ENCODE results near the gene TCEAL7. TPM values are rescaled to one million over a fixed set of nuclear protein-coding genes. Genes with fewer than 3 reads are reported as not detected.

Gene TCEAL7
- total and polyA plus RNA-seq, 2 experiments from 2014 or later = 7.3 to 17.2 TPM

- Mint-ChIP-seq H3K36me3 (ENCODE audit: low read depth) (peaks cover 13% of the 10 kb centered on the region), H3K4me3 (no peak overlapping the region), H3K9me3 (no peaks in the 10 kb centered on the region; the same call in 2 of the 3 replicates), H3K27me3 (ENCODE audit: insufficient read depth, low read depth, poor library complexity) (no peaks in the 10 kb centered on the region), H3K27ac (no peak overlapping the region), H3K4me1 (peaks cover 24% of the 10 kb centered on the region)
- Histone ChIP-seq H3K9me2 (ENCODE audit: insufficient read depth) (no peaks in the 10 kb centered on the region), H3K4me1 (ENCODE audit: insufficient read depth) (peaks cover 11% of the 10 kb centered on the region), H3F3A (replicated peaks; ENCODE audit: low read depth) (no peaks in the 10 kb centered on the region), H3K36me3 (ENCODE audit: insufficient read depth) (no peaks in the 10 kb centered on the region; the same call in 1 of the 2 replicates), H3K4me3 (no peak overlapping the region), H2AFZ (no peak overlapping the region), H3K27ac (ENCODE audit: low read depth) (no peak overlapping the region), H3K79me2 (replicated peaks; ENCODE audit: insufficient read depth) (peaks cover 12% of the 10 kb centered on the region), H4K20me1 (replicated peaks; ENCODE audit: insufficient read depth) (no peaks in the 10 kb centered on the region), H3K27me3 (ENCODE audit: insufficient read depth) (no peaks in the 10 kb centered on the region), H3K4me2 (no peak overlapping the region)
- TF ChIP-seq ZNF331 (CRISPR knock-in tag; IDR thresholded peaks at IDR 0.05; ENCODE audit: low read depth) (no peak), REST (IDR thresholded peaks at IDR 0.05; ENCODE audit: unreplicated experiment) (no peak), JUNB (IDR thresholded peaks at IDR 0.05; ENCODE audit: unreplicated experiment) (no peak), ETS1 (IDR thresholded peaks at IDR 0.05) (no peak), EZH2phosphoT487 (IDR thresholded peaks at IDR 0.05; ENCODE audit: unreplicated experiment) (no peak), STAT1 (IDR thresholded peaks at IDR 0.05; ENCODE audit: unreplicated experiment) (no peak), CREB1 (CRISPR knock-in tag; IDR thresholded peaks at IDR 0.05; ENCODE audit: low read depth) (no peak)
- ATAC-seq (no peak), DNase-seq (ENCODE audit: low spot score) (no peak)
These were observed 30.9 kb downstream of the TCEAL7 start for GRCh38 chrX:103360916-103361315.

- no peak overlapping the region for H3K4me2 ChIP-seq
- ATAC-seq (no peak), DNase-seq (ENCODE audit: low spot score) (no peak)
- Mint-ChIP-seq H3K27me3 (ENCODE audit: insufficient read depth, low read depth, poor library complexity) (no peaks in the 10 kb centered on the region), H3K36me3 (ENCODE audit: low read depth) (peaks cover 13% of the 10 kb centered on the region), H3K4me1 (peaks cover 24% of the 10 kb centered on the region), H3K9me3 (no peaks in the 10 kb centered on the region; the same call in 2 of the 3 replicates), H3K27ac (peak overlapping the region; percentile 62; the same call in 1 of the 2 replicates), H3K4me3 (no peak overlapping the region)
- H2AFZ ChIP-seq = no peak overlapping the region
- H3K79me2 ChIP-seq (replicated peaks; ENCODE audit: insufficient read depth) = peaks cover 12% of the 10 kb centered on the region
- no peak overlapping the region; the same call in 1 of the 2 replicates for H3K27ac ChIP-seq (ENCODE audit: low read depth)
- no peaks in the 10 kb centered on the region; the same call in 1 of the 2 replicates for H3K36me3 ChIP-seq (ENCODE audit: insufficient read depth)
- no peaks in the 10 kb centered on the region for H3K27me3 ChIP-seq (ENCODE audit: insufficient read depth)
- H4K20me1 ChIP-seq (replicated peaks; ENCODE audit: insufficient read depth) = no peaks in the 10 kb centered on the region
- peak; percentile 12; the same call in 1 of the 2 replicates for TF ChIP-seq CREB1 (CRISPR knock-in tag; IDR thresholded peaks at IDR 0.05; ENCODE audit: low read depth)
- TF ChIP-seq REST (IDR thresholded peaks at IDR 0.05; ENCODE audit: unreplicated experiment) = no peak
- TF ChIP-seq ZNF114 (CRISPR knock-in tag; IDR thresholded peaks at IDR 0.05) = no peak
- no peaks in the 10 kb centered on the region for H3K9me2 ChIP-seq (ENCODE audit: insufficient read depth)
- H3K4me1 ChIP-seq (ENCODE audit: insufficient read depth) = peaks cover 11% of the 10 kb centered on the region
- no peaks in the 10 kb centered on the region for H3F3A ChIP-seq (replicated peaks; ENCODE audit: low read depth)
- H3K4me3 ChIP-seq = no peak overlapping the region
These were observed 31.8 kb downstream of the TCEAL7 start for GRCh38 chrX:103361798-103362197.

Data from GM23338 (cell line).